GM23248 (cell line): ENCODE data around the gene PHLDB1.

Experiments used
- EZH2 ChIP-seq: fragments of 200-600 bp; sonication (generic); IDR thresholded peaks from 2 replicates; pipeline ENCODE4 v1.6.1; 2018; ENCODE audit warnings: antibody characterized with exemption, mild to moderate bottlenecking; ENCODE audit not compliant: insufficient read depth, poor library complexity, severe bottlenecking
- EZH2phosphoT487 ChIP-seq: fragments of 200-600 bp; sonication (generic); IDR thresholded peaks from 2 replicates; pipeline ENCODE4 v1.6.1; 2018; ENCODE audit warnings: antibody characterized with exemption, moderate library complexity, mild to moderate bottlenecking, low read depth; ENCODE audit not compliant: insufficient read depth

DNA sequence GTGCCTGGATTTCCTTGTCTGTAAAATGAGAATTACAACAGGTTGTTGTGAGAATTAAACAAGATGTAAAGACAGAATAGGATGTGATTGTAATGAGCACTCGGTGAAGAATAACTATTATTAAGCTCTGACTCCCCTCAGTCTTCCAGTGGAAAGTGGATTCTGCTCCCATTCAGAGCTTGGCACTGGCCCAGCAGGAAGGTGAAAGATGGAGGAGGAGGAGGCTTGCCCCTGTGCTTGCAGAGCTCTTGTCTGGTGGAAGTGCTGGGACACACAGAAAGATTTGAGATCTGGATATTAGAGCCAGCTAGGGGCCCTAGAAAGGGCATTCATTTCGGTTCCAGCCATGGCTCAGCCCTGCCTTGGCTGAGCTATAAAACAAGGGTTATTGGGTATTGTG, 28.2 kb downstream of the PHLDB1 start:
- no peak for TF ChIP-seq EZH2
- TF ChIP-seq EZH2phosphoT487 = no peak
